GM19035 (cell line): ENCODE data around the gene ZDHHC22.

ENCODE experiments used
- ATAC-seq: cut with Tn5 transposase; IDR thresholded peaks from one replicate; pipeline ENCODE4 v1.9.1; 2021; ENCODE audit not compliant: unreplicated experiment

ZDHHC22 gene

GRCh38 chr14:77128414-77128891 is 13.1 kb downstream of the ZDHHC22 start:
- ATAC-seq, result no peak

- ATAC-seq, result no peak
Measured at GRCh38 chr14:77126461-77126990, 15.1 kb downstream of the ZDHHC22 start.

GRCh38 chr14:77125823-77126325 is 15.7 kb downstream of the ZDHHC22 start:
- no peak for ATAC-seq

GRCh38 chr14:77125281-77125801 is 16.2 kb downstream of the ZDHHC22 start:
- no peak for ATAC-seq

- ATAC-seq, result no peak
Measured at GRCh38 chr14:77124345-77125280, 17.0 kb downstream of the ZDHHC22 start.

- ATAC-seq, result no peak
Measured at GRCh38 chr14:77123381-77124325, 17.9 kb downstream of the ZDHHC22 start.

- no peak for ATAC-seq
Measured at GRCh38 chr14:77122526-77123125, 19.0 kb downstream of the ZDHHC22 start.

GRCh38 chr14:77120771-77121743 is 20.5 kb downstream of the ZDHHC22 start:
- ATAC-seq, result peak; percentile 94

GRCh38 chr14:77119851-77120250 is 21.7 kb downstream of the ZDHHC22 start:
- ATAC-seq, result no peak

- no peak for ATAC-seq
Measured at GRCh38 chr14:77116172-77116817, 25.3 kb downstream of the ZDHHC22 start.

GRCh38 chr14:77114609-77115008 is 27.0 kb downstream of the ZDHHC22 start:
- no peak for ATAC-seq

- ATAC-seq, result no peak
Measured at GRCh38 chr14:77113644-77114043, 27.9 kb downstream of the ZDHHC22 start.

GRCh38 chr14:77111021-77111420 is 30.6 kb downstream of the ZDHHC22 start:
- no peak for ATAC-seq

GRCh38 chr14:77110286-77110685 is 31.3 kb downstream of the ZDHHC22 start:
- ATAC-seq, result no peak

- ATAC-seq, result no peak
Measured at GRCh38 chr14:77109656-77110055, 31.9 kb downstream of the ZDHHC22 start.

GRCh38 chr14:77108753-77109152 is 32.8 kb downstream of the ZDHHC22 start:
- no peak for ATAC-seq

GRCh38 chr14:77107228-77107627 is 34.4 kb downstream of the ZDHHC22 start:
- ATAC-seq, result no peak

- ATAC-seq, result no peak
Measured at GRCh38 chr14:77106666-77107065, 34.9 kb downstream of the ZDHHC22 start.
